ENCODE data around the gene ITPRIP. TPM values are rescaled to one million over a fixed set of nuclear protein-coding genes. Genes with fewer than 3 reads are reported as not detected.
A peak's percentile ranks its signal among the peaks of the same experiment; 100 is the strongest.

ITPRIP gene
- total RNA-seq, 4 donors from 2014 or later: 18.1 to 31.5 (median 22.8) TPM

- peak overlapping the region; percentile 89 to 95 for H3K4me3 ChIP-seq
- no peaks in the 10 kb centered on the region for H3K9me3 ChIP-seq
- peaks cover 11 to 62% (median 45%) of the 10 kb centered on the region in 3 donors for H3K4me1 ChIP-seq
- TF ChIP-seq POLR2AphosphoS5 (IDR thresholded peaks at IDR 0.05): peak; percentile 14
- TF ChIP-seq POLR2A (IDR thresholded peaks at IDR 0.05): no peak
- no peak for TF ChIP-seq CTCF (IDR thresholded peaks at IDR 0.05)
- no peak for TF ChIP-seq EP300 (IDR thresholded peaks at IDR 0.05)
- peaks cover 0 to 8% of the 10 kb centered on the region in 2 donors for H3K36me3 ChIP-seq
- ATAC-seq: no peak
- H3K27ac ChIP-seq: peak overlapping the region; percentile 97 to 100 (median 99)
- no peaks in the 10 kb centered on the region for H3K27me3 ChIP-seq
- 1 to 3% methylated on average over 12 of the region's 12 CpGs for WGBS, 2 donors (ENCODE audit: low coverage in 1 of 2)
Observed at GRCh38 chr10:104336821-104337467, 1.3 kb downstream of the ITPRIP start.

- H3K4me1 ChIP-seq: peaks cover 23 to 76% (median 60%) of the 10 kb centered on the region in 3 donors
- ATAC-seq: no peak
- H3K4me3 ChIP-seq: no peak overlapping the region
- peak overlapping the region; percentile 9 to 100 (median 98) for H3K27ac ChIP-seq
- 83 to 90% methylated on average over 8 to 12 of the region's 13 CpGs for WGBS, 2 donors (ENCODE audit: low coverage in 1 of 2)
- H3K9me3 ChIP-seq: no peaks in the 10 kb centered on the region
- peaks cover 0 to 8% of the 10 kb centered on the region in 2 donors for H3K36me3 ChIP-seq
- no peaks in the 10 kb centered on the region for H3K27me3 ChIP-seq
- TF ChIP-seq POLR2A (IDR thresholded peaks at IDR 0.05) (no peak), POLR2AphosphoS5 (IDR thresholded peaks at IDR 0.05) (no peak), CTCF (IDR thresholded peaks at IDR 0.05) (no peak), EP300 (IDR thresholded peaks at IDR 0.05) (no peak)
Observed at GRCh38 chr10:104334965-104335650, 3.2 kb downstream of the ITPRIP start.

- WGBS, 2 donors (ENCODE audit: low coverage in 1 of 2): 86 to 89% methylated on average over 5 of the region's 6 CpGs
- Histone ChIP-seq H3K36me3 (peaks cover 0 to 8% of the 10 kb centered on the region in 2 donors), H3K9me3 (no peaks in the 10 kb centered on the region), H3K4me3 (no peak overlapping the region), H3K27me3 (no peaks in the 10 kb centered on the region), H3K4me1 (peaks cover 24 to 76% (median 62%) of the 10 kb centered on the region in 3 donors), H3K27ac (peak overlapping the region in 3 of 4 donors; percentile 98 to 100 (median 99))
- TF ChIP-seq CTCF (IDR thresholded peaks at IDR 0.05): no peak
- TF ChIP-seq POLR2A (IDR thresholded peaks at IDR 0.05): no peak
- TF ChIP-seq POLR2AphosphoS5 (IDR thresholded peaks at IDR 0.05): no peak
- TF ChIP-seq EP300 (IDR thresholded peaks at IDR 0.05): no peak
- no peak for ATAC-seq
Observed at GRCh38 chr10:104334561-104334960, 3.7 kb downstream of the ITPRIP start.

- Histone ChIP-seq H3K4me3 (no peak overlapping the region), H3K27me3 (no peaks in the 10 kb centered on the region), H3K27ac (peak overlapping the region in 3 of 4 donors; percentile 98 to 100 (median 99)), H3K4me1 (peaks cover 31 to 84% (median 69%) of the 10 kb centered on the region in 3 donors), H3K36me3 (peaks cover 0 to 8% of the 10 kb centered on the region in 2 donors), H3K9me3 (no peaks in the 10 kb centered on the region)
- TF ChIP-seq POLR2AphosphoS5 (IDR thresholded peaks at IDR 0.05) (no peak), EP300 (IDR thresholded peaks at IDR 0.05) (no peak), POLR2A (IDR thresholded peaks at IDR 0.05) (no peak), CTCF (IDR thresholded peaks at IDR 0.05) (no peak)
- WGBS, 2 donors (ENCODE audit: low coverage in 1 of 2): 50% methylated on average over 1 of the region's 15 CpGs; no CpG with 5 or more reads in 1 of the 2 donors
- ATAC-seq: no peak
Observed at GRCh38 chr10:104333728-104334373, 4.4 kb downstream of the ITPRIP start.

Measured in gastroesophageal sphincter (tissue), 4 donors.